Tibial artery (tissue), 4 donors: ENCODE measurements around the gene GEN1.

Experiments
- DNase-seq, 2 donors: peaks; one replicate each; pipeline ENCODE4 v3.0.0-alpha.2; 2019
- H3K27ac ChIP-seq, 2 donors: fragments of 200-600 bp; sonication (generic) in 1 of 2; 1 replicate in 1 of 2; 2 replicates in 1 of 2; pipeline ENCODE4 v1.5.1; 2018 to 2019; ENCODE audit warnings: mild to moderate bottlenecking in 1 of 2
- H3K27me3 ChIP-seq, 2 donors: fragments of 200-600 bp; sonication (generic) in 1 of 2; one replicate each; pipeline versions ENCODE4 v1.5.1 to v1.6.0; 2016 to 2019
- H3K36me3 ChIP-seq, 3 donors: fragments of 200-600 bp; sonication (generic) in 2 of 3; one replicate each; pipeline ENCODE4 v1.5.1; 2016 to 2019; ENCODE audit warnings: mild to moderate bottlenecking in 2 of 3
- H3K4me1 ChIP-seq, 4 donors: fragments of 200-600 bp; sonication (generic) in 2 of 4; 1 replicate in 3 of 4; 2 replicates in 1 of 4; pipeline ENCODE4 v1.5.1; 2016 to 2019
- H3K4me3 ChIP-seq, 2 donors: fragments of 200-600 bp; sonication (generic) in 1 of 2; 1 replicate in 1 of 2; 2 replicates in 1 of 2; pipeline ENCODE4 v1.5.1; 2018 to 2019; ENCODE audit warnings: mild to moderate bottlenecking in 2 of 2
- H3K9me3 ChIP-seq, 3 donors: fragments of 200-600 bp; sonication (generic) in 1 of 3; one replicate each; pipeline ENCODE4 v1.5.1; 2016 to 2019
- intact Hi-C: fragments of 100-400 bp; cut with DNase I; formaldehyde crosslinking; loops from one replicate; pipeline ENCODE4 v1.15.0; 2023; ENCODE audit warnings: low total_unique reads
- TF ChIP-seq, protein P1 (sequence below), 2 experiments: fragments of 200-600 bp in 1 of 2; fragments of 450-650 bp in 1 of 2; IDR thresholded peaks; one replicate each; pipeline ENCODE4 v1.5.1; 2017 to 2019; ENCODE audit warnings: antibody characterized with exemption in 2 of 2, mild to moderate bottlenecking in 1 of 2, moderate library complexity in 1 of 2

GEN1 gene

GRCh38 chr2:17754773-17755425 is 961 bp downstream of the GEN1 start:
- DNase-seq, result no peak
- Histone ChIP-seq H3K27ac (no peak overlapping the region), H3K9me3 (no peaks in the 10 kb centered on the region), H3K27me3 (no peaks in the 10 kb centered on the region), H3K4me3 (peak overlapping the region; percentile 91 to 99), H3K4me1 (peaks cover 4 to 20% (median 13%) of the 10 kb centered on the region in 4 donors), H3K36me3 (no peaks in the 10 kb centered on the region)
- TF ChIP-seq, protein P1, sequence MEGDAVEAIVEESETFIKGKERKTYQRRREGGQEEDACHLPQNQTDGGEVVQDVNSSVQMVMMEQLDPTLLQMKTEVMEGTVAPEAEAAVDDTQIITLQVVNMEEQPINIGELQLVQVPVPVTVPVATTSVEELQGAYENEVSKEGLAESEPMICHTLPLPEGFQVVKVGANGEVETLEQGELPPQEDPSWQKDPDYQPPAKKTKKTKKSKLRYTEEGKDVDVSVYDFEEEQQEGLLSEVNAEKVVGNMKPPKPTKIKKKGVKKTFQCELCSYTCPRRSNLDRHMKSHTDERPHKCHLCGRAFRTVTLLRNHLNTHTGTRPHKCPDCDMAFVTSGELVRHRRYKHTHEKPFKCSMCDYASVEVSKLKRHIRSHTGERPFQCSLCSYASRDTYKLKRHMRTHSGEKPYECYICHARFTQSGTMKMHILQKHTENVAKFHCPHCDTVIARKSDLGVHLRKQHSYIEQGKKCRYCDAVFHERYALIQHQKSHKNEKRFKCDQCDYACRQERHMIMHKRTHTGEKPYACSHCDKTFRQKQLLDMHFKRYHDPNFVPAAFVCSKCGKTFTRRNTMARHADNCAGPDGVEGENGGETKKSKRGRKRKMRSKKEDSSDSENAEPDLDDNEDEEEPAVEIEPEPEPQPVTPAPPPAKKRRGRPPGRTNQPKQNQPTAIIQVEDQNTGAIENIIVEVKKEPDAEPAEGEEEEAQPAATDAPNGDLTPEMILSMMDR (IDR thresholded peaks at IDR 0.05), result no peak
- intact Hi-C loops, result no loop called here

- TF ChIP-seq, protein P1 (IDR thresholded peaks at IDR 0.05), result no peak
- Histone ChIP-seq H3K27ac (no peak overlapping the region), H3K27me3 (no peaks in the 10 kb centered on the region), H3K4me3 (no peak overlapping the region), H3K9me3 (no peaks in the 10 kb centered on the region), H3K36me3 (no peaks in the 10 kb centered on the region), H3K4me1 (peaks cover 4 to 20% (median 13%) of the 10 kb centered on the region in 4 donors)
- DNase-seq, result no peak
- intact Hi-C loops, result no loop called here
Measured at GRCh38 chr2:17756668-17757067, 2.7 kb downstream of the GEN1 start.

GRCh38 chr2:17757321-17757720 is 3.4 kb downstream of the GEN1 start:
- H3K36me3 ChIP-seq, result no peaks in the 10 kb centered on the region
- TF ChIP-seq, protein P1 (IDR thresholded peaks at IDR 0.05), result no peak
- DNase-seq, result no peak
- peaks cover 3 to 18% (median 11%) of the 10 kb centered on the region in 4 donors for H3K4me1 ChIP-seq
- intact Hi-C loops, result no loop called here
- H3K27me3 ChIP-seq, result no peaks in the 10 kb centered on the region
- no peak overlapping the region for H3K27ac ChIP-seq
- no peak overlapping the region for H3K4me3 ChIP-seq
- no peaks in the 10 kb centered on the region for H3K9me3 ChIP-seq

DNA sequence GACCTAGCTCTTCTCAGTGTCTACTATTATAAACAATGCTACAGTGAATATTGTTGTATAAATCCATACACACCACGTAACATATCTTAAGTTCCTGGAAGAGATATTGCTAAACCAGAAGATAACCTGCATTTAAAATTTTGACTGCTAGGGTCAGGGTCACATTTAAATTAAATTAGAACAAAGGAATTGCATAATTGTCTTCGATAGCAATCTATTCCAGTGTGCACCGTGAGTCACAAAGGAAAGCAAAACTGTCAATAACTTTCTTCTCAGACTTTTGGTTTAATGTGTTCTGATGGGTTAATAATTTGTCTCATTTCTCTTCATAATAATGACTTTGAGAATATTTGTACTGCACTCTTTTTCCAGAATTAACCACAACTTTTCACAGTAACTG is 4.2 kb downstream of the GEN1 start:
- intact Hi-C loops, result no loop called here
- TF ChIP-seq, protein P1 (IDR thresholded peaks at IDR 0.05), result no peak

DNA sequence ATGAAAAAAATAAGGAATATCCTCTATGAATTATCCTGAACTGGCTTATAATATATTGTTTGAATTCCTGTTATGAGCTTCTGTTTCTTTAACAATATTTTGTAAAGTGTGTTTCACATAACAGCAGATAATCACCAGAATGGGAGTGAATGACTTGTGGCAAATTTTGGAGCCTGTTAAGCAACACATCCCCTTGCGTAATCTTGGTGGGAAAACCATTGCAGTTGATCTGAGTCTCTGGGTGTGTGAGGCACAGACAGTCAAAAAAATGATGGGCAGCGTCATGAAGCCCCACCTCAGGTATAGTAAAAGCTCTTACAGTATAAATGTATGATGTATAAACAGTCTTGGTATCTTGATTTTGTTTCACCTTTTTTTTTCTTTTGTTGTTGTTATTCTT is 5.9 kb downstream of the GEN1 start:
- H3K9me3 ChIP-seq, result no peaks in the 10 kb centered on the region
- intact Hi-C loops, result no loop called here
- peaks cover 0 to 4% (median 1%) of the 10 kb centered on the region in 4 donors for H3K4me1 ChIP-seq
- TF ChIP-seq, protein P1 (IDR thresholded peaks at IDR 0.05), result no peak
- no peak overlapping the region for H3K27ac ChIP-seq
- no peak overlapping the region for H3K4me3 ChIP-seq
- DNase-seq, result no peak
- no peaks in the 10 kb centered on the region for H3K27me3 ChIP-seq
- H3K36me3 ChIP-seq, result no peaks in the 10 kb centered on the region

More for the DNA sequence above, 4.2 kb downstream of the GEN1 start:
- Histone ChIP-seq H3K4me3 (no peak overlapping the region), H3K27ac (no peak overlapping the region), H3K9me3 (no peaks in the 10 kb centered on the region), H3K27me3 (no peaks in the 10 kb centered on the region), H3K4me1 (peaks cover 0 to 11% (median 8%) of the 10 kb centered on the region in 4 donors), H3K36me3 (no peaks in the 10 kb centered on the region)
- no peak for DNase-seq
